PFSK-1 (cell line): ENCODE measurements around the gene NOVA1.

Experiments
- FOXP2 ChIP-seq: optimal IDR thresholded peaks from 2 replicates; pipeline ENCODE3; 2011; ENCODE audit warnings: borderline replicate concordance, control low read depth, inconsistent platforms; ENCODE audit not compliant: insufficient read depth; ENCODE audit errors: extremely low read length, extremely low read depth
- POLR2AphosphoS5 ChIP-seq: IDR thresholded peaks from 2 replicates; pipeline ENCODE4 v1.6.1; 2012; ENCODE audit warnings: low read depth, mild to moderate bottlenecking, control low read depth, low read length, moderate library complexity
- SIN3A ChIP-seq: IDR thresholded peaks from 2 replicates; pipeline ENCODE4 v1.6.1; 2012; ENCODE audit warnings: mild to moderate bottlenecking, low read length, moderate library complexity, borderline replicate concordance; ENCODE audit not compliant: insufficient read depth
- TAF1 ChIP-seq: IDR thresholded peaks from 2 replicates; pipeline ENCODE4 v1.6.1; 2012; ENCODE audit warnings: low read length, control low read depth, borderline replicate concordance; ENCODE audit not compliant: insufficient read depth
- TF ChIP-seq, protein P1 (sequence below), 2 experiments: IDR thresholded peaks; 2 replicates each; pipeline versions ENCODE4 v1.6.1 to v1.8.0; 2011 to 2012; ENCODE audit warnings: low read depth in 2 of 2, low read length in 2 of 2, control low read depth in 1 of 2, inconsistent platforms in 1 of 2, mild to moderate bottlenecking in 1 of 2, moderate library complexity in 1 of 2; ENCODE audit not compliant: insufficient read depth in 1 of 2

Gene NOVA1

DNA sequence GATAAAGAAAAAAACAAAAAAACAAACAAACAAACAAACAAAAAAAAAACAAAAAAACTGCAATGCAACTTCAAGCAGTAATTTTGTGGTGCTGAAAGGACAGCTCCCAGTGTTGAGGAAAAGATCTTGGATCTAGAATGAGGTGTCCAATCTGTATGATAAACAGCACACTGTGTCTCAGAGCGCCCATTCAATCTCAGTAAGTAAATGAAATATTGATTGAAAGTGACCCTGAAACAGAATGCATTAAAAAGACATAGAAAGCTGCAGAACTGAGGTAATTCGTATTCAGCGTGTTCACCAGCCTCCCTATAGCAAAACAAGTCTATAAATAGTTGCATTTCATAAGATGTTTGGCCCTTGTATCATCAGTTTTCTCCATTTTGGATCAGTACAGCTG is 153.0 kb downstream of the NOVA1 start:
- no peak for TF ChIP-seq TAF1
- TF ChIP-seq FOXP2: no peak
- TF ChIP-seq, protein P1, sequence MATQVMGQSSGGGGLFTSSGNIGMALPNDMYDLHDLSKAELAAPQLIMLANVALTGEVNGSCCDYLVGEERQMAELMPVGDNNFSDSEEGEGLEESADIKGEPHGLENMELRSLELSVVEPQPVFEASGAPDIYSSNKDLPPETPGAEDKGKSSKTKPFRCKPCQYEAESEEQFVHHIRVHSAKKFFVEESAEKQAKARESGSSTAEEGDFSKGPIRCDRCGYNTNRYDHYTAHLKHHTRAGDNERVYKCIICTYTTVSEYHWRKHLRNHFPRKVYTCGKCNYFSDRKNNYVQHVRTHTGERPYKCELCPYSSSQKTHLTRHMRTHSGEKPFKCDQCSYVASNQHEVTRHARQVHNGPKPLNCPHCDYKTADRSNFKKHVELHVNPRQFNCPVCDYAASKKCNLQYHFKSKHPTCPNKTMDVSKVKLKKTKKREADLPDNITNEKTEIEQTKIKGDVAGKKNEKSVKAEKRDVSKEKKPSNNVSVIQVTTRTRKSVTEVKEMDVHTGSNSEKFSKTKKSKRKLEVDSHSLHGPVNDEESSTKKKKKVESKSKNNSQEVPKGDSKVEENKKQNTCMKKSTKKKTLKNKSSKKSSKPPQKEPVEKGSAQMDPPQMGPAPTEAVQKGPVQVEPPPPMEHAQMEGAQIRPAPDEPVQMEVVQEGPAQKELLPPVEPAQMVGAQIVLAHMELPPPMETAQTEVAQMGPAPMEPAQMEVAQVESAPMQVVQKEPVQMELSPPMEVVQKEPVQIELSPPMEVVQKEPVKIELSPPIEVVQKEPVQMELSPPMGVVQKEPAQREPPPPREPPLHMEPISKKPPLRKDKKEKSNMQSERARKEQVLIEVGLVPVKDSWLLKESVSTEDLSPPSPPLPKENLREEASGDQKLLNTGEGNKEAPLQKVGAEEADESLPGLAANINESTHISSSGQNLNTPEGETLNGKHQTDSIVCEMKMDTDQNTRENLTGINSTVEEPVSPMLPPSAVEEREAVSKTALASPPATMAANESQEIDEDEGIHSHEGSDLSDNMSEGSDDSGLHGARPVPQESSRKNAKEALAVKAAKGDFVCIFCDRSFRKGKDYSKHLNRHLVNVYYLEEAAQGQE (IDR thresholded peaks at IDR 0.05; ENCODE audit: insufficient read depth in 1 of 2, low read depth in 2 of 2, low read length in 2 of 2): peak; percentile 74 to 86

DNA sequence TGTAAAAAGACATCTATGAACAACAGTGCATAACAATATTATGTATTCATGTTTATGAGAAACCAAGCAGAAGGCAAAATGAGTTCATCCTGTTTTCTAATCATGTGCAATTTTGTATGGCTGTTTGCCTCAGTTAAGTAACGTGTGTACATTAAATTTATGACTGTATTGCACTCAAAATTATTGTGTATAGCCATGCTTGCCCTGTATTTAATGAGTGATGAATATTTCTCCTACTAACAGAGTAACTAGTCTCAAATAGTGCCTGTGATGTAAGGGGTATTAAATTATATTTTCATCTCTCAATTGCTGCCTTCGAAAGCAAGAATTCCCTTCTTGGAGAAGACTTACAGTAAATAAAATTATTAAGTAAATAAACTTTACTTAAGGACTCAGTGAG is 154.2 kb downstream of the NOVA1 start:
- TF ChIP-seq, protein P1 (IDR thresholded peaks at IDR 0.05; ENCODE audit: insufficient read depth in 1 of 2, low read depth in 2 of 2, low read length in 2 of 2): no peak
- TF ChIP-seq SIN3A (no peak), TAF1 (no peak), POLR2AphosphoS5 (no peak)

GRCh38 chr14:26429205-26429604 is 168.6 kb downstream of the NOVA1 start:
- no peak for TF ChIP-seq POLR2AphosphoS5
- no peak for TF ChIP-seq FOXP2
- no peak for TF ChIP-seq TAF1

DNA sequence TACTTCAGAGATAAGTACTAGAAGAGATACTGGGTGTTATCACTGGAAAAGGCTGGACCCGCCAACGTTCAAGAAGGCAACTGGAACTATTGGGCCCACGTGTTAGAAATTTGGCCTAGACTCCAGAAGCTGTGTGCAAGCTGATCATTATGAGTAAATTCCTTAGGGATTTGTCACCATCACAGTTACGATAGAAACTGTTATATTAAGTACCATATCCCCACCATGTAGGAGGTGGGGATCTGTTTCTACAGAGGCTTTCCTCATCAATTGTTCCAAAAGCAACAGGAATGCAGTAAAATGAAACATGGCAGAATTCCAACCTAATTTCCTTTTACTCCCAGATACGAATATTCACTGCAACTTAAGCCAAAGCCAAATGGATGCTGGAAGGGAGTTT is 170.7 kb downstream of the NOVA1 start:
- TF ChIP-seq FOXP2: no peak
- TF ChIP-seq SIN3A: no peak
- no peak for TF ChIP-seq POLR2AphosphoS5

- no peak for TF ChIP-seq TAF1
- TF ChIP-seq SIN3A: no peak
- TF ChIP-seq POLR2AphosphoS5: no peak
- TF ChIP-seq, protein P1 (IDR thresholded peaks at IDR 0.05; ENCODE audit: insufficient read depth in 1 of 2, low read depth in 2 of 2, low read length in 2 of 2): no peak
- TF ChIP-seq FOXP2: no peak
These were observed 173.3 kb downstream of the NOVA1 start for GRCh38 chr14:26424537-26424936.

- TF ChIP-seq FOXP2 (no peak), SIN3A (no peak), POLR2AphosphoS5 (no peak), TAF1 (no peak)
These were observed 182.2 kb downstream of the NOVA1 start for GRCh38 chr14:26415618-26416123.

DNA sequence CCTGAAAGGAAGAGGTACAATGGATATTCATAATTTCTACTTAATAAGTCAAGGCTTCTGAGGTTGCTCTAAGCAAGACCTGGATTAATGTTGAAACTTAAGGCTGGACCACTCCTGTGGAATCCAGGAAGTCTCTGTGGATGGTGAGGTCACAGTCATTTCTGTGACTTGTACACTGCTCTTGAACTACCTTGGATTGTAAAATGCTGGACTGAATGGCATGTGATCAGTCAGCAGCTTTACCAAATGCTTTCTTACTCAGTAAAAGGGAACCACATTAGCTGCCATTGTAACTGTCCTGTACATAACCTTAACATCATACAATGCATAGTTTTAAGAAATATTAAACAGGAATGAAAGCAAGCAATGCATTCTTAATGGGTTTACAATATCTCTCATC is 182.9 kb downstream of the NOVA1 start:
- no peak for TF ChIP-seq TAF1
- TF ChIP-seq, protein P1 (IDR thresholded peaks at IDR 0.05; ENCODE audit: insufficient read depth in 1 of 2, low read depth in 2 of 2, low read length in 2 of 2): no peak
- no peak for TF ChIP-seq SIN3A
- no peak for TF ChIP-seq POLR2AphosphoS5
- no peak for TF ChIP-seq FOXP2
